Ovary (tissue), 9 donors: Measurements from ENCODE around the gene AMIGO1. TPM values are rescaled to one million over a fixed set of nuclear protein-coding genes. Genes with fewer than 3 reads are reported as not detected.

Experiments
- DNase-seq, 5 donors: peaks; one replicate each; pipeline ENCODE4 v3.0.0-alpha.2; 2019 to 2020
- H3K27ac ChIP-seq, 2 donors: fragments of 200-600 bp; one replicate each; pipeline versions ENCODE4 v1.5.1 to v1.8.0; 2019 to 2022
- H3K27me3 ChIP-seq: fragments of 200-600 bp; one replicate; pipeline ENCODE4 v1.8.0; 2022
- H3K36me3 ChIP-seq: fragments of 200-600 bp; sonication (generic); one replicate; pipeline ENCODE4 v1.5.1; 2019
- H3K4me1 ChIP-seq: one replicate; pipeline ENCODE4 v1.8.1; 2013; ENCODE audit warnings: mild to moderate bottlenecking, moderate library complexity; ENCODE audit not compliant: insufficient read depth
- H3K4me3 ChIP-seq: fragments of 200-600 bp; sonication (generic); one replicate; pipeline ENCODE4 v1.5.1; 2017
- H3K9me3 ChIP-seq, 2 donors: fragments of 200-600 bp in 1 of 2; sonication (generic) in 1 of 2; one replicate each; pipeline versions ENCODE4 v1.5.1 to v1.8.1; 2013 to 2019; ENCODE audit warnings: mild to moderate bottlenecking in 1 of 2, moderate library complexity in 1 of 2
- EP300 ChIP-seq: sonication (generic); formaldehyde crosslinking; IDR thresholded peaks from one replicate; pipeline ENCODE4 v1.6.1; 2017; ENCODE audit warnings: antibody characterized with exemption
- POLR2A ChIP-seq: fragments of 450-650 bp; IDR thresholded peaks from one replicate; pipeline ENCODE4 v1.6.1; 2017; ENCODE audit warnings: antibody characterized with exemption, mild to moderate bottlenecking, moderate library complexity
- WGBS, 3 donors: extraction: QIAGEN DNeasy Blood & Tissue Kit in 1 of 3; methylation state at CpG; one replicate each; pipeline versions ENCODE4 v1.1.5 to v1.1.7; 2013 to 2017; 5-methylcytosine and 5-hydroxymethylcytosine counted together
- intact Hi-C, 4 donors: fragments of 100-400 bp; cut with DNase I; formaldehyde crosslinking; loops; one replicate each; pipeline versions ENCODE4 v1.11.0 to v1.15.1; 2022 to 2023
- polyA plus RNA-seq, 2 donors: library from polyadenylated mRNA; stranded (reverse); fragments of 200-250 nt in 1 of 2; fragments of 350-450 nt in 1 of 2; fragmentation: Illumina TruSeq in 1 of 2; extraction: RNeasy Lipid Tissue Mini Kit (QIAGEN cat#74804) in 1 of 2; gene quantifications; one replicate each; pipeline ENCODE4 v1.2.3, GENCODE V29; 2013 to 2014
- total RNA-seq, 7 donors: library from RNA; depleted of rRNA in 2 of 7; stranded (reverse); fragments of >200 nt in 2 of 7; fragmentation: NEBNext Ultra II Directional in 3 of 7; extraction: Animal tissue kit (Norgen Biotek cat#: 25700) in 3 of 7; gene quantifications; one replicate each; pipeline versions ENCODE4 v1.1.0 to v1.2.4, GENCODE V29; 2016 to 2023
- TF ChIP-seq, protein P1 (sequence below), 3 donors: fragments of 450-650 bp in 2 of 3; fragments of 200-600 bp in 1 of 3; IDR thresholded peaks; one replicate each; pipeline versions ENCODE4 v1.5.1 to v1.8.0; 2016 to 2022; ENCODE audit warnings: antibody characterized with exemption in 3 of 3, mild to moderate bottlenecking in 1 of 3
- donor health status: DM: no; HTN: no; CAD: no; lungs with moderate emphysema.
- donor health status: DM: no; HTN: no; CAD: no.
- donor health status: Bipolar disorder and iron deficiency.
- donor health status: DM: yes; HTN: yes; CAD: no.
- donor health status: DM: no; HTN: no; CAD: no.
- donor health status: DM: yes; HTN: yes; CAD: no.

AMIGO1 gene
- total and polyA plus RNA-seq, 9 donors: 6.3 to 18.0 (median 10.8) TPM

DNA sequence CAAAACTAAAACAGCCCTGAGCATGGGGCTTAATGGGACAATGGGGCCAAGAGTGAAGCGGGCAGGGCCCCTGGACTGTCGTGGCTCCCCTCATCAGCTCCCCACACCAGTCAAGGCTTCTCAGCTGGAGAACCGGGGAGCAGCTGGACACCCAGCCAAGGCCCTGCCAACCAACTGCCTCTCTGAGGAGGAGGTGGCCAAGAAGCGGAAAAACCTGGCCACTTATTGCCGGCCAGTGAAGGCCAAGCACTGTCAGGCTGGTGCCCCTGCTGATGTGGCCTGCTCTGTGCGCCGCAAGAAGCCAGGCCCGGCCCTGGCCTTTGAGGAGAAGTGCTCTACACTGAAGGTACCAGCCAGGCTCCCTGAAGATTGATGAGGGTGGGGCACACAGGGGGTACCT, 18.2 kb downstream of the AMIGO1 start:
- intact Hi-C loops: loop anchor here (2.0 to 5.0 kb wide), 2 partner anchors 39 to 41 kb away; no protein-coding TSS in a partner anchor
- WGBS, 3 donors: 93 to 97% (median 95%) methylated on average over 8 of the region's 8 CpGs
- TF ChIP-seq POLR2A (no peak), EP300 (no peak)
- TF ChIP-seq, protein P1, sequence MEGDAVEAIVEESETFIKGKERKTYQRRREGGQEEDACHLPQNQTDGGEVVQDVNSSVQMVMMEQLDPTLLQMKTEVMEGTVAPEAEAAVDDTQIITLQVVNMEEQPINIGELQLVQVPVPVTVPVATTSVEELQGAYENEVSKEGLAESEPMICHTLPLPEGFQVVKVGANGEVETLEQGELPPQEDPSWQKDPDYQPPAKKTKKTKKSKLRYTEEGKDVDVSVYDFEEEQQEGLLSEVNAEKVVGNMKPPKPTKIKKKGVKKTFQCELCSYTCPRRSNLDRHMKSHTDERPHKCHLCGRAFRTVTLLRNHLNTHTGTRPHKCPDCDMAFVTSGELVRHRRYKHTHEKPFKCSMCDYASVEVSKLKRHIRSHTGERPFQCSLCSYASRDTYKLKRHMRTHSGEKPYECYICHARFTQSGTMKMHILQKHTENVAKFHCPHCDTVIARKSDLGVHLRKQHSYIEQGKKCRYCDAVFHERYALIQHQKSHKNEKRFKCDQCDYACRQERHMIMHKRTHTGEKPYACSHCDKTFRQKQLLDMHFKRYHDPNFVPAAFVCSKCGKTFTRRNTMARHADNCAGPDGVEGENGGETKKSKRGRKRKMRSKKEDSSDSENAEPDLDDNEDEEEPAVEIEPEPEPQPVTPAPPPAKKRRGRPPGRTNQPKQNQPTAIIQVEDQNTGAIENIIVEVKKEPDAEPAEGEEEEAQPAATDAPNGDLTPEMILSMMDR (IDR thresholded peaks at IDR 0.05): no peak
- Histone ChIP-seq H3K27me3 (no peaks in the 10 kb centered on the region), H3K9me3 (no peaks in the 10 kb centered on the region), H3K36me3 (no peaks in the 10 kb centered on the region), H3K4me1 (peaks cover 2% of the 10 kb centered on the region), H3K27ac (no peak overlapping the region), H3K4me3 (no peak overlapping the region)
- DNase-seq: no peak

DNA sequence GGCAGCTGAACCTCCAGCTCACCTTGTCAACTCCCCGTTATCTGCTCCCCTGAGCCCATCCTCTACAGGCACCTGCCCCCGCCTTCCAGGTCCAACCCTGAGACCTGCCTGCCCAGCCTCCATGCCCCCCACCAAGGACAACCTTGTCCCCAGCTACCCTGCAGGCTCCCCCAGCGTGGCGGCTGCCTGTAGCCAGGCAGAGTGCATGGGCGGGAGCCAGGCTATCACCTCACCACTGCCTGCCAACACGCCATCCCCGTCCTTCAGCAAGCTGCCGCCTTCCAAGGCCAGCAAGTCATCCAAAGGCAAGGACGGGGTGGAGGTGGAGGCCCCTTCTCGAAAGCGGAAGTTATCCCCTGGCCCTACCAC, 18.6 kb downstream of the AMIGO1 start:
- Histone ChIP-seq H3K27ac (no peak overlapping the region), H3K27me3 (no peaks in the 10 kb centered on the region), H3K36me3 (no peaks in the 10 kb centered on the region), H3K9me3 (no peaks in the 10 kb centered on the region), H3K4me1 (peaks cover 2% of the 10 kb centered on the region), H3K4me3 (no peak overlapping the region)
- TF ChIP-seq EP300 (no peak), POLR2A (no peak)
- TF ChIP-seq, protein P1 (IDR thresholded peaks at IDR 0.05): no peak
- DNase-seq: no peak
- WGBS, 3 donors: 84 to 89% (median 85%) methylated on average over 11 of the region's 11 CpGs
- intact Hi-C loops: loop anchor here (2.0 to 5.0 kb wide), 2 partner anchors 40 to 41 kb away; no protein-coding TSS in a partner anchor

DNA sequence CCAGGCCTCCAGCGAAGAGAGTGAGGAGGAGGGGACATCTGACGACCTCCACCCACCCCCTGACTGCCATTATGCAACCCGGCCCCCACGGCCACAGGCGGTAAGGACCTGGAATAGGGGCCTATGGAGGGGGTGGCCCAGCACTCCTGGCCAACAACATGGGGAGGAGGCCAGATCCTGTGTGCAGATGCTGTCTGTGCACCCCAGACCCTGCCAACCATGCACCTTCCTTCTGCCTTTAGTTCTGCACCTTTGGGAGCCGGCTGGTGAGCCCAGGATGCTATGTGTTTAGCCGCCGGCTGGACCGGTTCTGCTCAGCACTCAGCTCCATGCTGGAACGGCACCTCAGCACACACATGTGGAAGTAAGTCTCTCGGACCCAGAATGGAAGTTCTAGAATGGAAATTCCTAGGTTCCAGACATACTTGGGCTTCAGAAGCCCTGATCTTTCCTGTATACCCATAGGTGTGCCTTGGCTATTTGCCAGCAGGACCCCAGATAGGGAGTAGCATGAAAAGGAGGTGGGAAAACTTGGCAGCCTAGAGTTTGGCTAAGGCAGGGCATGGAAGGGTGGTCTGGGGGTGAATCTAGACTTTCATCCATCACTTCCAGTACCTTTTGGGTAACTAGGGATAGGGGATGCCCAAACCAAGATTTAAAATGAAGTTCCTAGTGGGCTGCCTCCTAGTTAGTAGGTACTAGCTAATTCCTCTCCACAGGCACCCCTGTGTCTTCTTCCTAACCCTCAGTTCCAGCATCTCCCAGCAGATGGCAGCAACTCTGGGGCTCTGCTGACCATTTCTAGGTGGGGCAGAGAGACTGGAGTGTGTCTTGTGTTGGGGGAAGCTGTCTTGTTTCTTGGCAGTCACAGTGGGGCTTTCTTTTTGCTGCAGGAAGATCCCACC, 19.2 kb downstream of the AMIGO1 start:
- H3K27me3 ChIP-seq: no peaks in the 10 kb centered on the region
- H3K36me3 ChIP-seq: no peaks in the 10 kb centered on the region
- intact Hi-C loops: loop anchor here (2.0 to 5.0 kb wide), 2 partner anchors 41 to 42 kb away; no protein-coding TSS in a partner anchor
- no peaks in the 10 kb centered on the region for H3K9me3 ChIP-seq
- TF ChIP-seq, protein P1 (IDR thresholded peaks at IDR 0.05): peak; percentile 53 to 72 (median 58)
- TF ChIP-seq POLR2A: no peak
- peak; percentile 64 to 77 (median 77) for DNase-seq
- no peak overlapping the region for H3K27ac ChIP-seq
- WGBS, 3 donors: 80 to 89% (median 84%) methylated on average over 10 to 11 of the region's 11 CpGs
- H3K4me3 ChIP-seq: no peak overlapping the region
- peaks cover 2% of the 10 kb centered on the region for H3K4me1 ChIP-seq

DNA sequence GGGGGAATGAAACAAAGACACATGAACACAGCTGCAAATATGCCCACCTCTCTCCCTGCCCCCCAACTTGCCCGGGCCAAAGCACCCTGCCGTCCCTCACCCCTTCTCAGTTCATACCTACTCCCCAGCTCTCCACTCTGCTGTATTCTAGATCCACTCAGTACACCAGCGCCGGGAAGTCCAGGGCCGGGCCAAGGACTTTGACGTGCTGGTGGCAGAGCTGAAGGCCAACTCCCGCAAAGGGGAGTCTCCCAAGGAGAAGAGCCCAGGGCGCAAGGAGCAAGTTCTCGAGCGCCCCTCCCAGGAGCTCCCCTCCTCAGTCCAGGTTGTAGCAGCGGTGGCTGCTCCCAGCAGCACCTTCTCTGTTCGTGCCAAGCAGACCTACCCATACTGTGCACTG, 20.8 kb downstream of the AMIGO1 start:
- no peak overlapping the region for H3K4me3 ChIP-seq
- no peak for DNase-seq
- peaks cover 4% of the 10 kb centered on the region for H3K4me1 ChIP-seq
- no peak overlapping the region for H3K27ac ChIP-seq
- no peaks in the 10 kb centered on the region for H3K27me3 ChIP-seq
- intact Hi-C loops: no loop called here
- 85 to 87% (median 86%) methylated on average over 12 of the region's 12 CpGs for WGBS, 3 donors
- no peaks in the 10 kb centered on the region for H3K36me3 ChIP-seq
- TF ChIP-seq EP300: no peak
- TF ChIP-seq, protein P1 (IDR thresholded peaks at IDR 0.05): no peak
- no peak for TF ChIP-seq POLR2A
- H3K9me3 ChIP-seq: no peaks in the 10 kb centered on the region
